Measurements from ENCODE around the gene BBS1.

DNA sequence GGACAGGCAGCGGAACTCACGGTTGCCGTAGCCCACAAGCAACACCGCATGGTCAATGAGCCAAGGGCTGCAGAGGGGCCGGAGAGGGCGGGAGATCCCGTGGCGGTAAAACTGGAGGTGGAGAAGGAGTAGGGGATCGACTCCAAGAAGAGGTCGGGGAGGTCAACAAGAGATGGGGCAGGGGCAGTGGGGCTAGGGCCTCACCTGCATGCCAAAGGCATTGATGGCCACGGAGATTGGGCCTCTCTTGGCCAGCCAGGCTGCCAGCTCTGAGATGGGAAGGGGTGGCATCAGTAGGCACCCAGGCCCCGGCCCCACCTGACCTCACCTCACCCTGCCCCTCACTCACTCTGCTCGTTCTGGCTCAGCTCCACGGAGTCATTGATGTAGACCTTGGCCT lies 54.1 kb downstream of the BBS1 start:
- TF ChIP-seq, protein P1, sequence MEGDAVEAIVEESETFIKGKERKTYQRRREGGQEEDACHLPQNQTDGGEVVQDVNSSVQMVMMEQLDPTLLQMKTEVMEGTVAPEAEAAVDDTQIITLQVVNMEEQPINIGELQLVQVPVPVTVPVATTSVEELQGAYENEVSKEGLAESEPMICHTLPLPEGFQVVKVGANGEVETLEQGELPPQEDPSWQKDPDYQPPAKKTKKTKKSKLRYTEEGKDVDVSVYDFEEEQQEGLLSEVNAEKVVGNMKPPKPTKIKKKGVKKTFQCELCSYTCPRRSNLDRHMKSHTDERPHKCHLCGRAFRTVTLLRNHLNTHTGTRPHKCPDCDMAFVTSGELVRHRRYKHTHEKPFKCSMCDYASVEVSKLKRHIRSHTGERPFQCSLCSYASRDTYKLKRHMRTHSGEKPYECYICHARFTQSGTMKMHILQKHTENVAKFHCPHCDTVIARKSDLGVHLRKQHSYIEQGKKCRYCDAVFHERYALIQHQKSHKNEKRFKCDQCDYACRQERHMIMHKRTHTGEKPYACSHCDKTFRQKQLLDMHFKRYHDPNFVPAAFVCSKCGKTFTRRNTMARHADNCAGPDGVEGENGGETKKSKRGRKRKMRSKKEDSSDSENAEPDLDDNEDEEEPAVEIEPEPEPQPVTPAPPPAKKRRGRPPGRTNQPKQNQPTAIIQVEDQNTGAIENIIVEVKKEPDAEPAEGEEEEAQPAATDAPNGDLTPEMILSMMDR (conservative IDR thresholded peaks at IDR 0.05; ENCODE audit: low read length) = no peak
- no peak for TF ChIP-seq EZH2phosphoT487 (IDR thresholded peaks at IDR 0.05; ENCODE audit: borderline replicate concordance, low read depth, low read length)
